ENCODE measurements around the gene VWC2. TPM values are rescaled to one million over a fixed set of nuclear protein-coding genes. Genes with fewer than 3 reads are reported as not detected.

The VWC2 gene
- total RNA-seq, 2 experiments from 2014 or later, result not detected

DNA sequence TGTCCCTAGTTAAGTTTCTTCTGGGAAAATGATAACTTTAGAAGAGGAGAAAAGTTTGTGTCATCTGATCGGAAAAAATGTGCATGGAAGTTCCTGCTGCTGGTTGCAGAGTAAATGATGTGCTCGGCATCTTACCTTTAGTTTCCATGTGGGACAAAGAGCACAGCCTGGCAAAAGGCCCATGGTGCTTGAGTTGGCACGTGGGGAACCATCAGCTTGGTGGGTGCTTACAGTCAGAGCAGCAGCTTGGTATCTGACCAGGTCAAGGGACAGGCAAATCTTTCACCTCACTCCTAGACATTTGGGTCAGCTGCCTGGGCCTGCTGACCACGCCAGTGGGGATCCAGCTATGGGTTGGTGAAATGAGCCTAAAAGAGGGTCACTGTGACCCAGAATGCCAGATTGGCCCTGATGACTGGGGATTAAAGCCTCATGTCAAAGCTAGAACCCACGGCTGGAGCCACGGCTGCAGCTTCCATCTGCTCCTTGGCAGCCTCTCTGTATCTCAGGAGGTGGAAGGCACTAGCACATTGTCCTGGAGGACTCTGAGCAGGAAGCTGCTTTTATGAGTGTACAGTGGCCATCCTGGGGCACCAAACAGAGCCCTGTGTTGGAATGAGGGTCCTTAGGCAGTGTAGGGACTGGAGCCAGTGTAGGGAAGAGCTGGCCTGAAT lies 24.7 kb downstream of the VWC2 start:
- H3K27me3 Mint-ChIP-seq, result no peaks in the 10 kb centered on the region
- DNase-seq, result no peak
- ChIA-PET CTCF (no interaction called here), POLR2A (no interaction called here)
- no peaks in the 10 kb centered on the region for H3K9me3 Mint-ChIP-seq
- no peak overlapping the region for H3K4me3 Mint-ChIP-seq
- H3K36me3 Mint-ChIP-seq (ENCODE audit: low read depth), result no peaks in the 10 kb centered on the region
- H3K27ac Mint-ChIP-seq, result no peak overlapping the region
- no peaks in the 10 kb centered on the region for H3K4me1 Mint-ChIP-seq

DNA sequence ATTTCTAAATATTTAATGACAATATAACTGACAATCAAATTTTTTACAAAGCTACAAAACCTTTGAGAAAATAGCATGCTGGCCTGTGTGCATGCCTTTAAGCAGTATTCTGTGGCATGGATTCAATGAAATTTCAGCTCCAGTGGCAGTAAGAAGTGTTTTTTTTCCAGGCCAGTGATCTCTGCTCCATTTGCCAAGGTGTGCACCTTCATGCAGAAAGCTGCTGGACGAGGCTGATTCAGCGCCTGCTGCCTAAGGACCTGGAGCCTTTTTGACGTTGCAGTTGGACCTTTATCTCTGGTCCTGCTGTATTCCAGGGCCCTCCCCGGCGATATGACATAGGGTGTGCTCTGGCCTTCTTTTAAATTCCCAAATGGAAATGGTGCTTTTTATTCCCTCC lies 26.6 kb downstream of the VWC2 start:
- Mint-ChIP-seq H3K4me3 (no peak overlapping the region), H3K9me3 (no peaks in the 10 kb centered on the region), H3K27me3 (no peaks in the 10 kb centered on the region), H3K4me1 (no peaks in the 10 kb centered on the region), H3K27ac (no peak overlapping the region), H3K36me3 (ENCODE audit: low read depth) (no peaks in the 10 kb centered on the region)
- CTCF ChIA-PET, result no interaction called here
- POLR2A ChIA-PET, result no interaction called here
- no peak for DNase-seq

DNA sequence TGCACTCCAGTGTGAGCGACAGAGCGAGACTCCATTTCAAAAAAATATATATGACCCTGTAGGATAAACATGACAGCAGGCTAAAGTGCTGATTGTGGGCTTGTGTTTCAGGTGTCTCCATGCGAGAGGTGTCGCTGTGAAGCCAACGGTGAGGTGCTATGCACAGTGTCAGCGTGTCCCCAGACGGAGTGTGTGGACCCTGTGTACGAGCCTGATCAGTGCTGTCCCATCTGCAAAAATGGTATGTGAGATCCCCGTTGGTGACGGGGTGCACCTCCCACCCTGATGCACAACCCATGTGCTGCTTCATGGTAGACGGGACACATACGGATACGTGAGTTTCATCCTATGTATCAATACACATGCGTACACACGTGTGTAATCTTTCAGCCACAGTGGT lies 29.2 kb downstream of the VWC2 start:
- H3K4me3 Mint-ChIP-seq, result no peak overlapping the region
- CTCF ChIA-PET, result no interaction called here
- POLR2A ChIA-PET, result no interaction called here
- H3K27ac Mint-ChIP-seq, result no peak overlapping the region
- DNase-seq, result no peak
- H3K4me1 Mint-ChIP-seq, result no peaks in the 10 kb centered on the region
- H3K9me3 Mint-ChIP-seq, result no peaks in the 10 kb centered on the region
- H3K36me3 Mint-ChIP-seq (ENCODE audit: low read depth), result no peaks in the 10 kb centered on the region
- no peaks in the 10 kb centered on the region for H3K27me3 Mint-ChIP-seq

DNA sequence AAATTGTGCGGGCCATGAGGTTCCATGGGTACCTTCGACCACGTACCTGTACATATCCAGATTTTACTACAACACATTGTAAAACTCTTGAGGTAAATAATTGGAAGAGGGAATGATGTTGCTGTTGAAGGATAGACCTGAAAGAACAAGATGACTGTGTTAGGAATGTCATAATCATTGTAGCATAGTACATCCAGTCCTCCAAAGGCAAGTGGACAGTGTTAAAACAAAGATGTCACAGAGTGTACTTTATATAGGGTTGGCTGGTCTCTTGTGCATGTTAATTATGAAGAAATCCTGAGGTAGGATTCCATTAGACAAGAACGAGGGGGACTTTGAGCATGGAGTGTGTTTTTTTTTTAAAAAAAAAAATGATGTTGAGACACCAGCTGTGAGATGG lies 30.4 kb downstream of the VWC2 start:
- POLR2A ChIA-PET, result no interaction called here
- Mint-ChIP-seq H3K4me1 (no peaks in the 10 kb centered on the region), H3K27me3 (no peaks in the 10 kb centered on the region), H3K9me3 (no peaks in the 10 kb centered on the region), H3K4me3 (no peak overlapping the region), H3K36me3 (ENCODE audit: low read depth) (no peaks in the 10 kb centered on the region), H3K27ac (no peak overlapping the region)
- CTCF ChIA-PET, result no interaction called here
- DNase-seq, result no peak

DNA sequence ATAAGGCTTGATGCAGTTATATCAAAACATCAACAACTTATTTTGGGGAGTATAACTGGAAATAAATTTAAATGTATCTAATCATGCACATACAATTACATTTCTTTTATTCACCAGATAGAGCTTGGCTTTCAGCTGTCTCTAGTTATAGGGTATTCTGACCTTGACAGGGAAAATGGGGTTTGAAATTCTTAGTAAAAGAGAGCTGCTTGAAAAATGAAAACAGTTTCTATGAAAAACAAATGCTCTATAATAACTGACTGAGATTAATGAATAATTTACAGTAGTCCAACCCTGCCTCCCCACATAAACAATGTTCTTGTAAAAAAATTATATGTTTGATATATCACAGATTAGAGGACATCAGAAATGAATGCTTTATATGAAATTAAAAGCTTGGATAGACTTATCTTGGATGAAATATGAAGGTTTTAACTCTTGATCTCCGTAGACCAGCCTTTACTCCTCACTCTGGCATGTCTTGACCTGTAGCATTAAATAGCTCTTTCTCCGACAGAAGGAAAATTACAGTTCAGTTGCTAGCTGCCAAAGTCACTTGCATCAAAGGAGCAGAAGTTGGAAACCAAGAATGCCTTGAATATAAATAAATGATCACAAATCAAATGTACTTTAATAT lies 32.1 kb downstream of the VWC2 start:
- Mint-ChIP-seq H3K4me3 (no peak overlapping the region), H3K9me3 (no peaks in the 10 kb centered on the region), H3K36me3 (ENCODE audit: low read depth) (no peaks in the 10 kb centered on the region), H3K27ac (no peak overlapping the region), H3K27me3 (no peaks in the 10 kb centered on the region), H3K4me1 (no peaks in the 10 kb centered on the region)
- no peak for DNase-seq
- CTCF ChIA-PET, result no interaction called here
- POLR2A ChIA-PET, result no interaction called here

DNA sequence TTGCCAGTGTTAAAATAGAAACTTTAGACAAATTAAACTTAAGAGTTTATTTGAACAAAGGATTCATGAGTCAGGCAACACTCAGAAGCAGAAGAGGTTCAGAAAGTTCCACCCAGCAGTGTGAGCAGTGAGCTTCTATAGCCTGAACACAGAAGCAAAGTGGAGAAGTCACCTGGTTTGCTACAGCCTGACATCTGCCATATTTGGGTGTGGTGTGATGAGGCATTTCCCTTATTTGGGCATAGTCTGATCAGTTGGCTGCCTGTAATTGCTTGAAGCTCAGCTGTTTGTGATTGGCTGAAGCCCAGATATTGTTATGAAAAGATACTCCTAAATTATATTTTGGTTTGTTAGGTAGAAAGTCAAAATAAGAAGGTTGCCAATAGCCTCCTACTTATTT lies 39.1 kb downstream of the VWC2 start:
- no peak overlapping the region for H3K4me3 Mint-ChIP-seq
- no peak overlapping the region for H3K27ac Mint-ChIP-seq
- no peak for DNase-seq
- ChIA-PET POLR2A (no interaction called here), CTCF (no interaction called here)
- H3K9me3 Mint-ChIP-seq, result no peaks in the 10 kb centered on the region
- H3K36me3 Mint-ChIP-seq (ENCODE audit: low read depth), result no peaks in the 10 kb centered on the region
- H3K27me3 Mint-ChIP-seq, result no peaks in the 10 kb centered on the region
- no peaks in the 10 kb centered on the region for H3K4me1 Mint-ChIP-seq

DNA sequence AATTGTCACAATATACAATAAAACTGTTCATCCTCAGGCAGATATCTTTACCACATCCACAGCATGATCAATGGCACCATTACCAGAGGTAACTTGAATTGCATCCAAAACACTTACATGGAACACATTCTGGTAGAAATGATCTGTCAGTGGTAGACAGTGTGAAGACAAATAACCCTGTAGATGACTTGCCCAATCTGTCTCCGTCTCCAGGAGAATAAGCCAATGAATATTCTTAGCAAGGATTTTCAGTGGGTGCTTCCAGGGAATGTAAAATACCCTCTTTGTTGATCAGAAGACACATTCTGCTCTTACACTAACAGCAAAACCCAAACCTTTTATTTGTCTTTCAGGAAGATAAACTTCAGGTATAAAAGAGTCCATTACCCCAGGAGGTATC lies 43.8 kb downstream of the VWC2 start:
- no peaks in the 10 kb centered on the region for H3K4me1 Mint-ChIP-seq
- no peaks in the 10 kb centered on the region for H3K9me3 Mint-ChIP-seq
- H3K36me3 Mint-ChIP-seq (ENCODE audit: low read depth), result no peaks in the 10 kb centered on the region
- POLR2A ChIA-PET, result no interaction called here
- H3K27ac Mint-ChIP-seq, result no peak overlapping the region
- no peaks in the 10 kb centered on the region for H3K27me3 Mint-ChIP-seq
- H3K4me3 Mint-ChIP-seq, result no peak overlapping the region
- CTCF ChIA-PET, result no interaction called here
- no peak for DNase-seq

DNA sequence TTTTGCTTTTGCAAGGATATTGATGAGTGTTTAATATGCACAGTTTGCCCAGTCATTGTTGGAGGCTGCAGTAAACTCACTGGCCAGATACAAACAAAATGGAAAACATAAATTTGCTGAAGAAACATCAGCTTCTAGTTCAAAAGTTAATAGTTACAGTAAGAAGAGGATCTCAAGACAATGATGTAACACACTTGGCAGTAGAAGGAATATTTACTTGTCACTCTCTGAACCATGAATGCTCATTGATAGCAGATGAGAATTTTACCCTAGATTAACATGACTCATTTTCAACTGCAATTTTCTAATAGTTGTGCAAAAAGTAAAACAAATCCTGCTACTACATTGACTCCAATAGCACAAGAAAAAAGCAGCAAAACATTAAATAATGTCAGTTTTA lies 47.7 kb downstream of the VWC2 start:
- no peak overlapping the region for H3K27ac Mint-ChIP-seq
- POLR2A ChIA-PET, result no interaction called here
- CTCF ChIA-PET, result no interaction called here
- no peaks in the 10 kb centered on the region for H3K9me3 Mint-ChIP-seq
- H3K4me1 Mint-ChIP-seq, result no peaks in the 10 kb centered on the region
- H3K36me3 Mint-ChIP-seq (ENCODE audit: low read depth), result no peaks in the 10 kb centered on the region
- no peaks in the 10 kb centered on the region for H3K27me3 Mint-ChIP-seq
- H3K4me3 Mint-ChIP-seq, result no peak overlapping the region
- DNase-seq, result no peak

DNA sequence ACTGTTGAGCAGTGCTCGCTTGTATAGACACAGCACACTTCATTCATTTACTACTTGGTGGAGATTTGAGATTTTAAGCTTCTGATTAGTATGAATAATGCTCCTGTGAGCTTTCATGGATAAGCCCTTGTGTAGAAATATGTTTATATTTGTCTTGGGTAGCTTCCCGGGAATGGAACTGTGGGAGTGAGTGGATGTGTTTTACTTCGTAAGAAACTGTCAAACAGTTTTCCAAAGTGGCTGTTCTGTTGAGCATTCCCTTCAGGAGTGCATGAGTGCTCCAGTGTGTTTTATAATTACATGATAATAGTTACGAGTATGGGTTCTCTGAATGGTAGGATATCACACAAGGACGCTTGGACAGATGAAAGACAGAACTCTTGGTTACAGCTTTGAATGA lies 49.4 kb downstream of the VWC2 start:
- Mint-ChIP-seq H3K27me3 (no peaks in the 10 kb centered on the region), H3K27ac (no peak overlapping the region), H3K4me1 (no peaks in the 10 kb centered on the region), H3K36me3 (ENCODE audit: low read depth) (no peaks in the 10 kb centered on the region), H3K9me3 (no peaks in the 10 kb centered on the region), H3K4me3 (no peak overlapping the region)
- ChIA-PET POLR2A (no interaction called here), CTCF (no interaction called here)
- DNase-seq, result no peak

DNA sequence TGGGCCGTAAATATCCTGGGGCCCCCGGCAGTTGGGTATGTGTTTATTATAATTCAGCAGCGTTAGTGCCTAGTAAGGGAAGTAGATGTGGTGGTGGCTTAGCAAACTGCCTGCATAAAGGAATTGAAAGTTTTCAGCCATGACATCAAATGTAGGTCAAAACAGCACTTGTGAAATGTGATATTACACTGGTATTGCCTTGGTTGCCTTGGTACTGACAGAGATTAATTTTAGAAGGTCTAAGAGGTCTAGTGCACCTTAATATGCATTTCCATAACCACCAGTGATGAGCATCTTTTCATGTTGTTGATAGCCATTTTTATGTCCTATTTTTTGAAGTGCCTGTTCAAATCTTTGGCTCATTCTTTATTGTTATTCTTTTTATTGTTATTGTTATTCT lies 50.1 kb downstream of the VWC2 start:
- POLR2A ChIA-PET, result no interaction called here
- DNase-seq, result no peak
- CTCF ChIA-PET, result no interaction called here
- no peaks in the 10 kb centered on the region for H3K4me1 Mint-ChIP-seq
- H3K36me3 Mint-ChIP-seq (ENCODE audit: low read depth), result no peaks in the 10 kb centered on the region
- no peak overlapping the region for H3K4me3 Mint-ChIP-seq
- no peaks in the 10 kb centered on the region for H3K27me3 Mint-ChIP-seq
- H3K27ac Mint-ChIP-seq, result no peak overlapping the region
- H3K9me3 Mint-ChIP-seq, result no peaks in the 10 kb centered on the region

DNA sequence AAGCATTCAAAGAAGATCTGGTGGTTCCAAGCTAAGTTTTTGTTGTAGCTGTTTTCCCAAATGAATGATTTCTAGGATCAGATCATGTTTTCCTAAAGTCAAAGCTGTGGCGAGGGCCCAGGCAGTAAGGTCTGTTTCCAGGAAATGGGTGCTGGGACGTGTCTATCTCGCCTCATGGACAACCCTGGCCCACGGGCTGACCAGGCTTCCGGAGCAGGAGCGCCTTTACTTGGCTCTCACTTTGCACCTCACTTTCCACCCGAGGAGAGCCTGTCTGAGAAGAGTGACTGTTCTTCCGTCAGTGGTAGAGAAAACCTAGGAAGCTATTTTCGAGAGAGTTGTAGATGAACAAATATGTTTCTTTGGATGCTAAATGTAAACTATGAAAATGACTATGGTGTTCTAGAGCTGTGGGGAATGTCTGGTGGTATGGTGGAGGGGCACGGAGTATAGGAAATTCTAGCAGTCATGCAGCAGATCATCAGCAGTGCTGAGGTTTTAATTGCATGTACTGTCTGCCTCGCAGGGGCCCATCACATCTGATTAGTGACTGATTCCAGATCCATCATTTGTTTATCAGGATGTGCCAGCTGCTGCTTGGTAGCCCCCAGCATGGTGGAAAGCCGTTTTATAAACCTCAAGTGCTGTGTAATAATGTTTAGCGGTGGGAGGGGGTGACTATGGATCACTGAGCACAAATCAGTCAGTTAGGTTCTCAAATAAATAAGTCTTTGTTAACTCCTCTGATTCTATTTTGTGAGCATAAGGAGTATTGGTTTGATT lies 66.6 kb downstream of the VWC2 start:
- Mint-ChIP-seq H3K27me3 (no peaks in the 10 kb centered on the region), H3K9me3 (no peaks in the 10 kb centered on the region), H3K4me1 (no peaks in the 10 kb centered on the region), H3K36me3 (ENCODE audit: low read depth) (no peaks in the 10 kb centered on the region), H3K27ac (no peak overlapping the region), H3K4me3 (no peak overlapping the region)
- ChIA-PET POLR2A (no interaction called here), CTCF (no interaction called here)
- DNase-seq, result no peak

DNA sequence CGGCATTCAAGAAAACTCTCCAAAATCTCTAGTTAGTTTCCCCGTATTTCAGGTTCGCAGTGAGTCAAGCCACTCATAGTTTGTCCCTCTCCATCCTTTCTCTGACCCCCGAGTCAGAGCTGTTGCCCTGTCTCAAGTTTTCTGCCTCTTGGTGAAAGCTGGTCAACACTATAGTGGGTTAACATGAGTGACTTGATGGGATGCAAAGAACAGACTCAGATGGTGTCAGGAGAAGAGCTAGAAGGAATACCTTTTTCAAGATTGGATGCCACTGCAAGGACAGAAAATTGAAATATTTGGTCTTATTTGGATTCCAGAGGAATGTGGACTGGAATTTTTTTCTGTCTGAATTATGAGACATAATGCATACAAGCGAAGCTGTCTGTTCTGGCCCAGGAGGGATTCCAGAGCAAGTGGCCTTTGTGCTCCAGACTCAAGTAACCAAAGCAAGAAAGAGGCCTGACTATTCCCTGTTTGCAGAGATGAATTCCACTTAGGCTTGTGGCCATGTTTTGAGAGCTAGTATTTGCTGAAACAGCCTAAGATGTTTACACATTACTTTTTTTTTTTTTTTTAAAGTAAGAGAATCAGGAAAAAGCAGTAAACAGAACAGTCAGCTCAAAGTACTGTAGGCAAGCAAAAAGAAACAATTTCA lies 67.4 kb downstream of the VWC2 start:
- H3K27me3 Mint-ChIP-seq, result no peaks in the 10 kb centered on the region
- no peaks in the 10 kb centered on the region for H3K9me3 Mint-ChIP-seq
- POLR2A ChIA-PET, result no interaction called here
- no peaks in the 10 kb centered on the region for H3K36me3 Mint-ChIP-seq (ENCODE audit: low read depth)
- CTCF ChIA-PET, result no interaction called here
- H3K27ac Mint-ChIP-seq, result no peak overlapping the region
- H3K4me1 Mint-ChIP-seq, result no peaks in the 10 kb centered on the region
- H3K4me3 Mint-ChIP-seq, result no peak overlapping the region
- no peak for DNase-seq

DNA sequence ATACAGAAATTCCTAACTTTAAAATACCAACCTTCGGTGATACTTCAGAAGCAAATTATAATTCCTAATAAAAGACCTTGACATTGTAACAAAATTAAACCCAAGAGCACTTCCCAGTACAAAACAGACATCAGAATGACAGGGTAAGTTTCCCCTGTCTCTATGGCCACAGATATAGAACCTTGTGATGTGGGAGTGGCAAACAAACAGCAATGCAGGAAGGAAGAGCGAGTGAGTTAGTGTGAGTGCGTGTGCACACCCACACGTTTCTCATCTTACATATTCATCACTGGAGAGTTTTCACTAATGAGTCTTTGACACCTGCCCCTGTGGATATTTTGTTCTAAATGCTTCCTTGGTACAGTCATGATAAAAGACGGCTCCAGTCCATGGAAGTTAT lies 72.2 kb downstream of the VWC2 start:
- H3K36me3 Mint-ChIP-seq (ENCODE audit: low read depth), result no peaks in the 10 kb centered on the region
- no peaks in the 10 kb centered on the region for H3K27me3 Mint-ChIP-seq
- no peaks in the 10 kb centered on the region for H3K4me1 Mint-ChIP-seq
- ChIA-PET CTCF (no interaction called here), POLR2A (no interaction called here)
- no peak for DNase-seq
- no peak overlapping the region for H3K27ac Mint-ChIP-seq
- no peak overlapping the region for H3K4me3 Mint-ChIP-seq
- no peaks in the 10 kb centered on the region for H3K9me3 Mint-ChIP-seq

All from activated CD4-positive, alpha-beta memory T cell treated with anti-CD3 and anti-CD28 coated beads, Interleukin-2, amount 10 ng/mL, durations not matched to agents 7 days and 5 days (primary cell).